ENCODE results near the gene LYPD6B.

DNA sequence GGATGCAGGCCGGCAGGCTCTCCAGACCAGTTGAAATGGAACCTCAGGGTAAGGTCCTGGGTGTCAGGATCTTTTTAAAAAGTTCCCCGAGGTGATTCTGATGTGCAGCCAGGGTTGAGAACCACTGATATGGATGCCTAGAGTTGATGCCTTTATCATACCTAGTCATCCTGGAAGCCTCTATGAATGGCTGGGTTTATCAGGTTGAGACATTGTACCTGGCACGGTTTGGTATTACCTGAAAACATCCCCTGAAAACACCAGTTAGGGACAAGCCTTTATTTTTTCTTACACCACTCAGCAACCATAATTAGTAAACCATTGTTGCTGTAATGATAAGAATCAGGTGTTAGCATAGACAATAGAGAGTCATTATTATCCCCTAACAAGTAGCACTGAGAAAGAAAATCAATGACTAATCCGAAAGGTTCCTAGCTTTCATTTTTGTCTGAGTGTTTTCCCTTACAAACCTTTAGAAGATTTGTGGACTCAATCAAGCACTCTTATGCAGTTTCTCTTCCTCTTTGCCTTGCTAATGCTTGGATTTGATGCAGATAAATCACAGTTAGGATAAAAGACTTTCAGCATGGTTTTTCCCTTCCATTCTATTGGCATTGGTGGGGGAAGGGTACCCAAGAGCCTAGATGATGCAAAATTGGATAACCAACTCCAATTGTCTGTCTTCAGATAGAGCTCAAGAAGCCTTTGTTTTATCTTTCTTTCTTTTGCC is 175.4 kb downstream of the LYPD6B start:
- TF ChIP-seq EZH2 (IDR thresholded peaks at IDR 0.05; ENCODE audit: borderline replicate concordance, insufficient read depth, low read depth, low read length, poor library complexity, severe bottlenecking), result no peak
- TF ChIP-seq, protein P1, sequence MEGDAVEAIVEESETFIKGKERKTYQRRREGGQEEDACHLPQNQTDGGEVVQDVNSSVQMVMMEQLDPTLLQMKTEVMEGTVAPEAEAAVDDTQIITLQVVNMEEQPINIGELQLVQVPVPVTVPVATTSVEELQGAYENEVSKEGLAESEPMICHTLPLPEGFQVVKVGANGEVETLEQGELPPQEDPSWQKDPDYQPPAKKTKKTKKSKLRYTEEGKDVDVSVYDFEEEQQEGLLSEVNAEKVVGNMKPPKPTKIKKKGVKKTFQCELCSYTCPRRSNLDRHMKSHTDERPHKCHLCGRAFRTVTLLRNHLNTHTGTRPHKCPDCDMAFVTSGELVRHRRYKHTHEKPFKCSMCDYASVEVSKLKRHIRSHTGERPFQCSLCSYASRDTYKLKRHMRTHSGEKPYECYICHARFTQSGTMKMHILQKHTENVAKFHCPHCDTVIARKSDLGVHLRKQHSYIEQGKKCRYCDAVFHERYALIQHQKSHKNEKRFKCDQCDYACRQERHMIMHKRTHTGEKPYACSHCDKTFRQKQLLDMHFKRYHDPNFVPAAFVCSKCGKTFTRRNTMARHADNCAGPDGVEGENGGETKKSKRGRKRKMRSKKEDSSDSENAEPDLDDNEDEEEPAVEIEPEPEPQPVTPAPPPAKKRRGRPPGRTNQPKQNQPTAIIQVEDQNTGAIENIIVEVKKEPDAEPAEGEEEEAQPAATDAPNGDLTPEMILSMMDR (IDR thresholded peaks at IDR 0.05), result no peak

All from B cell (primary cell).